Subcutaneous adipose tissue (tissue), 4 donors: ENCODE results near the gene STARD3NL. TPM values are rescaled to one million over a fixed set of nuclear protein-coding genes. Genes with fewer than 3 reads are reported as not detected.

Experiments used
- CTCF ChIP-seq: fragments of 450-650 bp; IDR thresholded peaks from one replicate; pipeline ENCODE4 v1.5.1; 2016; ENCODE audit warnings: low read depth, mild to moderate bottlenecking, control low read depth, antibody characterized with exemption, moderate library complexity
- total RNA-seq, 4 donors: library from RNA; depleted of rRNA; stranded (reverse); fragments of >200 nt; gene quantifications; one replicate each; pipeline ENCODE4 v1.1.0, GENCODE V29; 2016

The STARD3NL gene
- total RNA-seq, 4 donors from 2014 or later: 33.0 to 50.4 (median 42.3) TPM

GRCh38 chr7:38211486-38211885 is 33.4 kb downstream of the STARD3NL start:
- no peak for TF ChIP-seq CTCF

GRCh38 chr7:38211940-38212339 is 33.9 kb downstream of the STARD3NL start:
- no peak for TF ChIP-seq CTCF

- no peak for TF ChIP-seq CTCF
Observed at GRCh38 chr7:38215115-38215514, 37.1 kb downstream of the STARD3NL start.

GRCh38 chr7:38215735-38216670 is 38.0 kb downstream of the STARD3NL start:
- TF ChIP-seq CTCF: no peak

- no peak for TF ChIP-seq CTCF
Observed at GRCh38 chr7:38217672-38218071, 39.6 kb downstream of the STARD3NL start.

GRCh38 chr7:38220452-38220851 is 42.4 kb downstream of the STARD3NL start:
- no peak for TF ChIP-seq CTCF

- TF ChIP-seq CTCF: no peak
Observed at GRCh38 chr7:38222481-38223096, 44.5 kb downstream of the STARD3NL start.
